HG02798 (cell line): ENCODE measurements around the gene MEGF10.
"Not testable (repeated sequence)": the region's sequence is repeated elsewhere in the genome, so short reads cannot be mapped to it uniquely, and the experiment has no call there.

Source experiments
- ATAC-seq: cut with Tn5 transposase; IDR thresholded peaks from one replicate; pipeline ENCODE4 v1.9.1; 2021; ENCODE audit warnings: mild to moderate bottlenecking; ENCODE audit not compliant: unreplicated experiment, poor library complexity

MEGF10 gene

DNA sequence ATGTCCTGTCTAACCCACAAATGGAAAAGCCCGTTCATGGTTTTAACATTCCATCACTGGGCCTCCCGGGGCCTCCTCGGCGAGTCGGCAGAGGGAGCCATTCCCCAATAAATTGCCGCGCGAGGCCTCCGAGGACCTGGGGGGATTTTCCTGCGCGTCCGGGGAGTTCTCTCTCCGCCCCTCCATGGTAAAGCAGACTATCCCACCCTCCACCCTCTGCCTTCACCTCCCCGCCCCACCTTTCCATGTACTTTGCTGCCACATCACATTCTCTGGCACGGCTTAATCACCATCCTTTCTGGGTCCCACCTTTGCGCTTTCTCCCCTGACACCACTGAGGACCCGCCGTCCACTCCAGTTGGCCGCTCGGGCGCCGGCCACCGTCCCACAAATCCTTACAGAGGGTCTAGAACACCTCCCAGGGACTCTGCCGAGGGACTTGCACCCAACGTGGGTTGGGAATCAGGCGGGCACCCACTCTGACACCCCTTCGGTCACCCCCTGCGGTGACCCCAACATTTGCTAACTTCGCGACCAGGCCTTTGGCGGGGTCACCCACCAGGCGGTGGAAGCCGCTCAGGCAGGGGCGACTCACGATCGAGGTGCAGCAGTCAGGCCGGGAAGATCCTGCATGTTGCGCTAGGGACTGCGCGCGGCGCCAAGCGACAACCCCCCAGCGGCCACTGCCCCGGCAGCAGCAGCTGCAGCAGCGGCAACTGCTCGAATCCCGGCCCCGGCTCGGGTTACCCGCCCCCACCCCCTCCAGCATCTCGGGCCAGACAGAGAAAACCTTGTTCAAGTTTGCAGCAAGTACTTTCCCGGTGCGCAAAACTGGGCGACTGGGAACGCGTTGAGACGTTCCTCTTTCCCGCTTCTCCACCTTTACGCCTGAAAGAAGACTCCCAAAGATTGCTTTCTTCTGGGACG, at the start of gene MEGF10:
MEGF10 (plus strand) TSS at position 778 of the 927 bp plus-strand sequence. CDS start 40,513 bp downstream, outside the sequence.
- peak; percentile 40 for ATAC-seq

- ATAC-seq: no peak
Observed at GRCh38 chr5:127243011-127243410, 47.6 kb upstream of the MEGF10 start.

GRCh38 chr5:127254729-127255284, 35.8 kb upstream of the MEGF10 start:
- no peak for ATAC-seq

GRCh38 chr5:127256886-127257597, 33.6 kb upstream of the MEGF10 start:
- no peak for ATAC-seq

DNA sequence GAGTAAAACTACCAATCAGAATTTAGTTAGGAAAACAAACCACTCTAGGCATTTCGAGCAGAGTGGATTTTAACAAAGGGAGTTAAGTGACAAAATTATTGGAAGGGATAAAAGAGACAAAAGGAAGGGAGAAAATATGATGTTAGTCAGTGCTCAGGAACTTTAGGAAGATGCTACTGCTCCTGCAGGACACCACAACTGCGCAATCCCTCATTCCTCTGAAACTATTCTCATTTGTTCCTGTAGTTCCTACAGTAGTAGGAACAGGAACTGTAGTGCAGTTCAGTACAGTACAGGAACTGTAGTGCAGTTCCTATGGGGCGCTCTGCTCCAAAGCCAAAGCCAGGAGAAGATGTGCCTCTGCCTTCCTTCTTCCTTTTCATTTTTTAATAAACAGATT, 29.9 kb upstream of the MEGF10 start:
- ATAC-seq: no peak

DNA sequence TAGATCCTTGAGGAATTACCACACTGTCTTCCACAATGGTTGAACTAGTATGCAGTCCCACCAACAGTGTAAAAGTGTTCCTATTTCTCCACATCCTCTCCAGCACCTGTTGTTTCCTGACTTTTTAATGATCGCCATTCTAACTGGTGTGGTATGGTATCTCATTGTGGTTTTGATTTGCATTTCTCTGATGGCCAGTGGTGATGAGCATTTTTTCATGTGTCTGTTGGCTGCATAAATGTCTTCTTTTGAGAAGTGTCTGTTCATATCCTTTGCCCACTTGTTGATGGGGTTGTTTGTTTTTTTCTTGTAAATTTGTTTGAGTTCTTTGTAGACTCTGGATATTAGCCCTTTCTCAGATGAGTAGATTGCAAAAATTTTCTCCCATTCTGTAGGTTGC, 25.1 kb upstream of the MEGF10 start:
- ATAC-seq: not testable (repeated sequence)

DNA sequence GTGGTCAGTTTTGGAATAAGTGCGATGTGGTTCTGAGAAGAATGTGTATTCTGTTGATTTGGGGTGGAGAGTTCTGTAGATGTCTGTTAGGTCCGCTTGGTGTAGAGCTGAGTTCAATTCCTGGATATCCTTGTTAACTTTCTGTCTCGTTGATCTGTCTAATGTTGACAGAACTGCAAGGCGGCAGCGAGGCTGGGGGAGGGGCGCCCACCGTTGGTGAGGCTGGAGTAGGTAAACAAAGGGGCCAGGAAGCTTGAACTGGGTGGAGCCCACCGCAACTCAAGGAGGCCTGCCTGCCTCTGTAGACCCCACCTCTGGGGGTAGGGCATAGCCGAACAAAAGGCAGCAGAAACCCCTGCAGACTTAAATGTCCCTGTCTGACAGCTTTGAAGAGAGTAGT, 22.3 kb upstream of the MEGF10 start:
- ATAC-seq: not testable (repeated sequence)

DNA sequence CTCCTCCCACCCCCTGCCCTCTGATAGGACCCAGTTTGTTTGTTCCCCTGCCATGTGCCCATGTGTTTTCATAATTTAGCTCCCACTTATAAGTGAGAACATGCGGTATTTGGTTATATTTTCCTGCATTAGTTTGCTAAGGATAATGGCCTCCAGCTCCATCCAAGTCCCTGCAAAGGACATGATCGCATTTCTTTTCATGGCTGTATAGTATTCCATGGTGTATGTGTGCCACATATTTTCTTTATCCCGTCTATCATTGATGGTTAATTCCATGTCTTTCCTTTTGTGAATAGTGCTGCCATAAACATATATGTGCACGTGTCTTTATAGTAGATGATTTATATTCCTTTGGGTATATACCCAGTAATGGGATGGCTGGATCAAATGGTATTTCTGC, 19.9 kb upstream of the MEGF10 start:
- ATAC-seq: not testable (repeated sequence)

GRCh38 chr5:127275641-127276193, 14.9 kb upstream of the MEGF10 start:
- ATAC-seq: no peak

DNA sequence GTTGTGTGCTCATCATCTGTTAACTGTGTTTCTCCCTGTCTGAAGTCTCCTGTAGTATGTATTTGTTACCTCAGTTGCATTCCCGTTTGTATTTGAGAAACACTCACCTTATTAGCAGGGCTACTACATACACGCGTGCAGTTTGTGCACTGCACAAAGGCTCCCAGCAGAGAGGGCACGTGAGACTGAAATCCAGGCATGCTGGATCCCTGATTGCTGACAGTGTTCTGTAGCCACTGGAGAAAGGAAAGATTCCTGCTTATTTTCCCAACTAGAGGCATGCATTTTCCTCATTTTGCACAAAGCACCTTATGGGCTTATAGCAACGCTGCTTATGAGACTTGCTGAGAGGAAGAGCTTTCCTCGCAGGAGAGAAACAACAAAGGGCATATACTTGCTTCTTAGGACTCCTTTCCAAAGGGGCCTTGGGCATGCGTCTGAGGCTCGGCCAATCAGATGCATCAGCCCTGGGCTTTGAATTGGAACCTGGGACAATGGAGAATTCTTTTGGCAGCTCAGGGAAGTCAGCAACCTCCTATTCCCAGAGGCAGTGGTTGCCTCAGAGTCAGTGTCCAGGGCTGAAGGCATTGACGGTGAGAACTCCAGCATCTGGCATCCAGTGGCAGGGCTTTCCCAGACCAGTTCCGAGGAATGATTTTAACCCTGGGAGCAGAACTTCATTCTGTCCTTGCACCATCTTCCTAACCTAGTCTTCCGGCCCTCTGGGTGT, 9.9 kb upstream of the MEGF10 start:
- ATAC-seq: no peak

GRCh38 chr5:127281609-127282008, 9.0 kb upstream of the MEGF10 start:
- ATAC-seq: no peak

- ATAC-seq: no peak
Observed at GRCh38 chr5:127288676-127289075, 1.9 kb upstream of the MEGF10 start.

DNA sequence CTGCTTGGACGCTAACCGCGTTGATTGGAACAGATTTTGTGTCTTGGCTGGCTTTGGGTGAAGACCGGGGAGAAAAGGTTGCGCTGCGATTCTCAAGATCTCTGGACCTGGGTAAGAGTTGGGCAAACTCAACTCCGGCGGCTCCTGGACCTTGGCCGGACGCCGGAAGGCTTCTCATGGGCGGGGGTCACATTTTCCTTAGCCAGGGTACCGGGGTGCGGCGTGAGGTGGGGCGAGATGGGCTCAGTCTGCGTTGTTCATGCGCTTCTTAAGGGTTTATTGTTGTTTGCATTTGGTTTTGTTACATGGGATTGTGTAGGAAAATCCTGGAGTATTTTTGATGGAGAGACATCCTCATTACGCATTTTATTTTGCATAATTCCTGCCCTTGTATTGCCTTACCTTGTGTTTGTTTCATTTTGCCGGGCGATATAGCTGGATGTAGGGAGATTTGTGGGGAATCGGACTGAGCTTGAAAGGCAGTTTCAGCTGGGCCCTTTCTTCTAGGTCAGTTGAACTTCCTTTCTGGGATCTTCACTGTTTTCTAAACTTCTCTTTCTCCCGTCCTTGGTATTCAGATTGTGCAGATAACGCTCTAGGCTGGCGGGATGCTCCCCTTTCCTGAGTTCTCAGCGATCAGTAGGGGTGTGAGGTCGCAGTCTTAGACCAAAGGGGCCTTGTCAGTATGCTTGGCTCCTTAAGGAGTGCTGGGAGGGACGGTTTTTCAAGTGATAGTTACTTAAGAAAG, 524 bp downstream of the MEGF10 start:
- no peak for ATAC-seq

DNA sequence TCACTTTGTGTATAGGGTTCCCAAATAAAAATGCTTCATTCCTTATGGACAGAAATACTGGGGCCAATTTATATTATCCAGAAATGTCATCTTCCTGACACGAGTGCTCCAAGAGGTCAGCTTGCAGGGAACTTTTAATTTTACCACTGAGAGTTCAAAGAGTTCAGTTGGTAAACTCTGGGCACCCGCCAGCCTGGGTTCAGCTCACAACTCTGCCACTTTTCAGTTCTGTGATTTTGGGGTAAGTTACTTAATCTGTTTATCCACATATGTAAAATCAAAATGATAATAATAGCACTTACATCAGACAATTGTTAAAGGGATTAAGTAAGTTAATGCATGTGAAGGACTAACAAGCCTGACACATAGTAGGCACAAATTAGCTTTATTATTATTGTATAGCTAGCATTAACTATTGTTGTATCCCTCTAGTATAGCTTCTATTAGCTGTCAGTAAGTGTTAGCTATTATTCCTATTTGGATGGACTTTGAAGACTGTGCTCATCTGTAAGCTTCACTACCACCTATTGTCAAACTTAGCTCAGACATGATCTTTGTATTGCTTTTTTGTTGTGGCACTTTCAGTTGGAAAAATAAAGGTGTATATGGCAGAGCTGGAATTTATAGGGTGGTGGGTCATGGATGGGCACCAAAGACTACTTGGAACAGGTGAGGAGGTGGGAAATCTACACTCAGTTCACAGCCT, 1.6 kb downstream of the MEGF10 start:
- ATAC-seq: no peak

DNA sequence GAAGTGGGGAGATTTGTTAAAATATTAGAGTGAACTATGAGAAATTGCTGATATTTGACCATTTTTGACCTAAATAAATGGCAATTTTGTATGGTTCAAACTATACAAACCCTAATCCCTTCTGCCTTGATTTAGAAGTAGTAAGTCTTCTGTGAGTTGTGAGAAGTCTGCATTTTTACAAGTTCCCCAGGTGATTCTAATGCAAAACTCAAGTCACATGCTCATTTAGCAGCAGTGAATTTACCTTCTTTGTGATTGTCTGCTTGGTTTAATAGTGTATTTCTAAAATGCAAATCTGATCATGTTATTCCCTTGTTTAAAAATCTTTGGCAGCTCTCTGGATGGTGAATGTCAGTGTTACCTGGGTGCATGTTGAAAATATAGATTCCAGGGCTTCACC, 2.8 kb downstream of the MEGF10 start:
- no peak for ATAC-seq

DNA sequence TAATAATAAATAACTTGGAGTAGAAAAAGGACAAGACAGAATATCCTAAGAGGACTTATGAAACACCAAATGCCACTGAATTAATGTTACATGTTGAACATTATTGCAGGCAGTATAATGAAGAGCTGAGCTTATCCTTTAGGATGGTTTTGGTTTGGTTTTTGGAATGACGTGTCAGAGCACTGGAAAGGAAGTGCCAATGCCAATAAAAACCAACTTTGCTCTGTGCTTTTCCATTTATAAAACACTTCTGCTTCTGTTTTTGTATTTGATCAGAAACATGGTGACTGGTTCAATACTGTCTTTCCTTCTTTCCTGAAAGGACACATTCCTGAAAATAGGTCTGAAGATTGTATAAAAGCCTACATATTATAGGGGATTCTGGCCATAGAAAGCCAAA, 4.2 kb downstream of the MEGF10 start:
- ATAC-seq: no peak

DNA sequence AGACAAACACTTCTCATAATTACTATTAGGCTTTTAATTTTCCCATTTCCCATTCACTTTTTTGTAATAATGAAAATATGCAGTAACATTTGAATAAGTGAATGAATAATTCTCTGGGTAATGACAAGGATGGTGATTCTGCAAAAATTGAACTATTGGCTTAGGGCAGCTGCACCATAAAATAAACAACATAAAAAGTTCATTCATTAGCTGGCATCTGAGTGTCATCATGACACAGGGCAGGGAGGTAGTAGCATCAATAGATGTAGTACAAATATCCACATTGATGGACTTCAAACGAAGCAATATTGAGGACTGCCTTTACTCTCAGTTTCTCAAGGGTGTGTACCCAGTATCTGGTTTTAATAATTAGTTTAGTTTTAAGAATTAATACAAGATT, 4.9 kb downstream of the MEGF10 start:
- ATAC-seq: no peak

DNA sequence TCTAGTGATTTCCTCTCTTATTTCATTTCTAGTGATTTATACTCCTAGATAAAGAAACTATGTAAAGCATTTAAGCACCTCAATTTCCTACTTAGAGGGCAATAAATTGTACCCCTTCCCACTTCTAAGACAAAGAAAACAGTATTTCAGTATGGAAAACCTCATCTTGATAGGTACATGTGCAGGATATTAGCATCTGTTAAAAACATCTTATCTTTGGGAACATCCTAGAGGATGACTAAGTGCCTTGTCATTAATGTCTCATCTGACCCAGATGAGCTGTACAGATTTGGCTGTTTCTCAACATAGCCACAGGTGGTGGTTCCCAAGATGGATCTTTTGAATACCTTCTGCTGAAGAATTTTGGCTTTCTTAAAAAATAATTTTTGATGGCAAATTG, 5.7 kb downstream of the MEGF10 start:
- ATAC-seq: no peak

DNA sequence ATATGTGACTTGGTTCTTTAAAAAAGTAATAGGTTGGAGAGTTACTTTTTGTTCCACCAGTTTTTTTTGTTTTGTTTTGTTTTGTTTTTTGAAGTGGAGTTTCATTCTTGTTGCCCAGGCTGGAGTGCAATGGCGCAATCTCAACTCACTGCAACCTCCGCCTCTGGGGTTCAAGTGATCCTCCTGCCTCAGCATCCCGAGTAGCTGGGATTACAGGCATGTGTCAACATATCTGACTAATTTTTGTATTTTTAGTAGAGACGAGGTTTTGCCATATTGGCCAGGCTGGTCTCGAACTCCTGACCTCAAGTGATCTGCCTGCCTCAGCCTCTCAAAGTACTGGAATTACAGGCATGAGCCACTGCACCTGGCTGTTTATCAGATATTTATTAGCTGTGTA, 6.3 kb downstream of the MEGF10 start:
- ATAC-seq: not testable (repeated sequence)
